Calu3 (cell line): Measurements from ENCODE around the gene ADAR. TPM values are rescaled to one million over a fixed set of nuclear protein-coding genes. Genes with fewer than 3 reads are reported as not detected.
"Not testable (repeated sequence)": the region's sequence is repeated elsewhere in the genome, so short reads cannot be mapped to it uniquely, and the experiment has no call there.

ENCODE experiments used
- Bru-seq: library from RNA; stranded (reverse); fragments of 400-500 nt; gene quantifications from one replicate; lab custom pipeline; 2021; lab: Mats Ljungman, UMichigan
- BruChase-seq, 2 experiments: library from RNA; stranded (reverse); fragments of 400-500 nt; gene quantifications; one replicate each; lab custom pipeline; 2021; lab: Mats Ljungman, UMichigan
- BruUV-seq: library from RNA; stranded (reverse); fragments of 400-500 nt; replicated peaks from 2 replicates; lab custom pipeline; 2021; lab: Mats Ljungman, UMichigan
- CTCF ChIA-PET: fragments of 300-600 bp; sonication (Branson Sonifier 250); formaldehyde crosslinking; loops from one replicate; lab custom pipeline; 2022; ENCODE audit warnings: antibody characterized with exemption; lab: Charles Lee
- DNase-seq: peaks from one replicate; pipeline ENCODE4 v3.0.0; 2022
- H3K27ac Mint-ChIP-seq: one replicate; pipeline ENCODE4 v1.8.0; 2022; ENCODE audit warnings: mixed read lengths; ENCODE audit not compliant: unreplicated experiment
- H3K27me3 Mint-ChIP-seq: one replicate; pipeline ENCODE4 v1.8.0; 2022; ENCODE audit warnings: mixed read lengths; ENCODE audit not compliant: unreplicated experiment
- H3K36me3 Mint-ChIP-seq: one replicate; pipeline ENCODE4 v1.8.0; 2022; ENCODE audit warnings: mild to moderate bottlenecking, moderate library complexity, mixed read lengths; ENCODE audit not compliant: insufficient read depth, unreplicated experiment
- H3K4me1 Mint-ChIP-seq: one replicate; pipeline ENCODE4 v1.8.0; 2022; ENCODE audit warnings: mild to moderate bottlenecking, low read depth, mixed read lengths; ENCODE audit not compliant: unreplicated experiment
- H3K4me3 Mint-ChIP-seq: one replicate; pipeline ENCODE4 v1.8.0; 2022; ENCODE audit warnings: mild to moderate bottlenecking, low read depth, moderate library complexity, mixed read lengths; ENCODE audit not compliant: unreplicated experiment
- H3K9me3 Mint-ChIP-seq: one replicate; pipeline ENCODE4 v1.8.0; 2022; ENCODE audit warnings: low read depth, mixed read lengths; ENCODE audit not compliant: unreplicated experiment
- intact Hi-C: fragments of 100-400 bp; cut with micrococcal nuclease; formaldehyde crosslinking; loops from one replicate; pipeline ENCODE4 v1.10.0; 2022; ENCODE audit not compliant: unreplicated experiment
- long read RNA-seq: library from polyadenylated mRNA; stranded (forward); transcript quantifications from one replicate; pipeline ENCODE4 v2.0.0, GENCODE V29; 2022
- total RNA-seq: library from RNA; stranded (reverse); gene quantifications from 2 replicates; pipeline ENCODE4 v1.2.3, GENCODE V29; 2022
- TF ChIP-seq, protein P1 (sequence below): fragments of 200-600 bp; IDR thresholded peaks from one replicate; pipeline ENCODE4 v1.8.0; 2022; ENCODE audit warnings: antibody characterized with exemption; ENCODE audit not compliant: unreplicated experiment

ADAR gene
- total RNA-seq (298 and 388 TPM in 2 replicates), Bru-seq, nascent RNA (percentile 95 among the genes with signal in this experiment), BruChase-seq, experiment 1, labeled RNA remaining after a 6-hour chase (percentile 99 among the genes with signal in this experiment), BruChase-seq, experiment 2, labeled RNA remaining after a 2-hour chase (percentile 97 among the genes with signal in this experiment)
- long read RNA-seq, full-length matches to known transcripts: 30 of 151 reads
- long read RNA-seq, partial matches to known transcripts: 57 of 151 reads
- long read RNA-seq, other reads (novel, unspliced or antisense): 64 of 151 reads

GRCh38 chr1:154607609-154608396, at the start of gene ADAR:
Gene ADAR, minus strand, starts transcription at chr1:154608186. Its CDS starts 180 bp downstream, at chr1:154608006.
- H3K4me3 Mint-ChIP-seq: peak within 1 kb of the TSS; percentile 94
- intact Hi-C loops: no loop called here
- peaks cover 42% of the 10 kb centered on the region for H3K4me1 Mint-ChIP-seq
- no peaks in the 10 kb centered on the region for H3K27me3 Mint-ChIP-seq
- H3K9me3 Mint-ChIP-seq: no peaks in the 10 kb centered on the region
- CTCF ChIA-PET: interaction anchor here (0.6 to 0.9 kb wide), 4 partner anchors 12 to 1886 kb away, joined by 3 to 4 read pairs (median 4); no protein-coding TSS in a partner anchor
- BruUV-seq: no TSS peak
- peak within 1 kb of the TSS; percentile 91 for H3K27ac Mint-ChIP-seq
- peaks cover 30% of the 10 kb centered on the region for H3K36me3 Mint-ChIP-seq
- peak; percentile 91 for DNase-seq
- TF ChIP-seq, protein P1, sequence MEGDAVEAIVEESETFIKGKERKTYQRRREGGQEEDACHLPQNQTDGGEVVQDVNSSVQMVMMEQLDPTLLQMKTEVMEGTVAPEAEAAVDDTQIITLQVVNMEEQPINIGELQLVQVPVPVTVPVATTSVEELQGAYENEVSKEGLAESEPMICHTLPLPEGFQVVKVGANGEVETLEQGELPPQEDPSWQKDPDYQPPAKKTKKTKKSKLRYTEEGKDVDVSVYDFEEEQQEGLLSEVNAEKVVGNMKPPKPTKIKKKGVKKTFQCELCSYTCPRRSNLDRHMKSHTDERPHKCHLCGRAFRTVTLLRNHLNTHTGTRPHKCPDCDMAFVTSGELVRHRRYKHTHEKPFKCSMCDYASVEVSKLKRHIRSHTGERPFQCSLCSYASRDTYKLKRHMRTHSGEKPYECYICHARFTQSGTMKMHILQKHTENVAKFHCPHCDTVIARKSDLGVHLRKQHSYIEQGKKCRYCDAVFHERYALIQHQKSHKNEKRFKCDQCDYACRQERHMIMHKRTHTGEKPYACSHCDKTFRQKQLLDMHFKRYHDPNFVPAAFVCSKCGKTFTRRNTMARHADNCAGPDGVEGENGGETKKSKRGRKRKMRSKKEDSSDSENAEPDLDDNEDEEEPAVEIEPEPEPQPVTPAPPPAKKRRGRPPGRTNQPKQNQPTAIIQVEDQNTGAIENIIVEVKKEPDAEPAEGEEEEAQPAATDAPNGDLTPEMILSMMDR: no peak

DNA sequence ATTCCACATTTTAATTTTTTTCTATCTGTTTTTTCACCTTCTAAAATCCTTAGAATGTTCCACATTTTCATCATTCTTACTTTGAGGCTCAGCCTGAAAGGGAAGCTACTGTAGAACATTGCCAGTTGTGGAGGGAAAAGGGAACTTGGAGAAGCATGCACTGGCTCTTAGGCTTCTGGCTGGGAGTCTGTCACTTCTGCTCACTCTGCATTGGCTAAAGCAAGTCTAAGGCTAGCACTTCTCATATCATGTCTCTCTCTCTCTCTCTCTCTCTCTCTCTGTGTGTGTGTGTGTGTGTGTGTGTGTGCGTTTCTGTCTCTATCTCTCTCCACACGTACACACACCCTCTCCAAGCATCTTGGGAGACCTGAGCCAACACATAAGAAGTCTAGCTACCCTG, 49.6 kb upstream of the ADAR start:
- H3K27ac Mint-ChIP-seq: no peak overlapping the region
- CTCF ChIA-PET: no interaction called here
- peaks cover 89% of the 10 kb centered on the region for H3K27me3 Mint-ChIP-seq
- TF ChIP-seq, protein P1: no peak
- intact Hi-C loops: no loop called here
- no peaks in the 10 kb centered on the region for H3K4me1 Mint-ChIP-seq
- BruUV-seq: no TSS peak
- no peaks in the 10 kb centered on the region for H3K9me3 Mint-ChIP-seq
- DNase-seq: no peak
- H3K4me3 Mint-ChIP-seq: no peak overlapping the region
- no peaks in the 10 kb centered on the region for H3K36me3 Mint-ChIP-seq

DNA sequence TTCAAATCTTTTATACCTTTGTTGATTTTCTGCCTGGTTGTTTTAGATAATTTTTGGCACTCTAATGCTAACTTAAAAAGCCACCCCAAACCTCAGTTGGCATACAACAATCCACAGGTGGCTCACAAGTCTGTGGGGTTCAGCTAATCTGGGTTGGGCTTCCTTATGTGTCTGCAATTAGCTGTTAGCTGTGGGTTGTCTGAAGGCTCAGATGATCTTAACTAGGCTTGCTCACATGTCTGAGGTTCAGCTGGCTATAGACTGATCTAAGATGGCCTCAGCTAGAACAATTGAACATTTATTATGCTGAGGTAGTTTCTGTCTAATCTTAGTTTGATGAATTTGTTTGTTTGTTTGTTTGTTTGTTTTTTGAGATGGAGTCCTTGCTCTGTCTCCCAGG, 44.9 kb upstream of the ADAR start:
- Mint-ChIP-seq H3K36me3 (no peaks in the 10 kb centered on the region), H3K4me3 (no peak overlapping the region), H3K27me3 (peaks cover 85% of the 10 kb centered on the region), H3K27ac (no peak overlapping the region), H3K9me3 (no peaks in the 10 kb centered on the region), H3K4me1 (no peaks in the 10 kb centered on the region)
- no TSS peak for BruUV-seq
- intact Hi-C loops: no loop called here
- TF ChIP-seq, protein P1: no peak
- no peak for DNase-seq
- CTCF ChIA-PET: no interaction called here

GRCh38 chr1:154644724-154645123, 36.7 kb upstream of the ADAR start:
- DNase-seq, H3K4me3 Mint-ChIP-seq, H3K36me3 Mint-ChIP-seq, intact Hi-C loops, H3K4me1 Mint-ChIP-seq, H3K27ac Mint-ChIP-seq, H3K9me3 Mint-ChIP-seq, BruUV-seq: not testable (repeated sequence)
- CTCF ChIA-PET: interaction anchor here (0.7 to 1.1 kb wide), 3 partner anchors 13 to 915 kb away, joined by 4 to 8 read pairs (median 4); no protein-coding TSS in a partner anchor
- H3K27me3 Mint-ChIP-seq: peaks cover 38% of the 10 kb centered on the region
